ENCODE data around the gene ATP8B1.

ATP8B1 gene

DNA sequence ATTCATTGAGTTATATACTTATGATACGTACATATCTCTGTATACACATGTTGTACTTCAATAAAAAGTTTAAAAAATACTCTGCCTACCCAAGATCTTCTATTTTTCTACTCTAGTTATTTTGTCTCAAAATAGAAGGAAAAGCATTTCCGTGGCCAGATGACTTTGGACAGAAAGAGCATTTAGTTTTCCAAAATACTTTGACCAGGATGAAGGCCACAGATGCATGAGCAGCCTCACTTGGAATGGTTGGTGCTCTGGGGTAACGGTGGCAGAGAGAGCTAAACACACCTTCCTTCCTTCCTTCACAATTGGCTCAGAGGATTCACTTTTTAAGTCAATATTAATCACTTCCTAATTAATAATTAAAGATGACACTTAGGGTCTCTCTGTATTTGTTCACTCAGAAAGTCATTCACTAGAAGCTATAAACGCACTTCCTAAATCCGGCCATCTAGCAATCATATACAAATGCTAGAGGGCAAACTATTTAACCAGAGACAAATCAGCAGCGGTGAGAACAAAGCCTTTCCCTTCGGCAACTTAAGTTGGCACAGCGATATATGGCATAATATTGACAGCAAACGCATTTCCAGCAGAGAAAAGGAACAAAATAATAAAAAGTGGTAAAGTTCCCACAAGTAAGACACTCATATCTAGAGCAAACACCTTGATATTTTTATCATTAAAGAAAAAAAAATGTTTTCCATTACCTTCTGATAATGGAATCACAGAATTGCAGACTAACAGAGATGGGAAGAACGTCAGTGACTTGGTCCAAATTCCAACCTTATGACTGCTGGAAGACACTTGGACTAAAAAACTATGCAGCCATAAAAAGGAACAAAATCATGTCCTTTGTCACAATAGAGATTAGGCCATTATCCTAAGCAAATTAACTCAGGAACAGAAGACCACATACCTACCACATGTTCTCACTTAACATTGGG, 125.6 kb downstream of the ATP8B1 start:
- no peak for ATAC-seq
- TF ChIP-seq ZFP3 (CRISPR knock-in tag; IDR thresholded peaks at IDR 0.05), result no peak
- no peak for TF ChIP-seq ZNF565 (CRISPR knock-in tag; conservative IDR thresholded peaks at IDR 0.05; ENCODE audit: low read depth)
- TF ChIP-seq CSDC2 (CRISPR knock-in tag; IDR thresholded peaks at IDR 0.05), result no peak
- no peak for TF ChIP-seq BACH2 (CRISPR knock-in tag; IDR thresholded peaks at IDR 0.05; ENCODE audit: borderline replicate concordance)
- no peak for TF ChIP-seq GLIS3 (CRISPR knock-in tag; IDR thresholded peaks at IDR 0.05)
- no peak for TF ChIP-seq PPARA (CRISPR knock-in tag; IDR thresholded peaks at IDR 0.05; ENCODE audit: borderline replicate concordance)
- no peak for TF ChIP-seq SNAI2 (CRISPR knock-in tag; IDR thresholded peaks at IDR 0.05)
- TF ChIP-seq ZC3H10 (CRISPR knock-in tag; IDR thresholded peaks at IDR 0.05), result no peak

DNA sequence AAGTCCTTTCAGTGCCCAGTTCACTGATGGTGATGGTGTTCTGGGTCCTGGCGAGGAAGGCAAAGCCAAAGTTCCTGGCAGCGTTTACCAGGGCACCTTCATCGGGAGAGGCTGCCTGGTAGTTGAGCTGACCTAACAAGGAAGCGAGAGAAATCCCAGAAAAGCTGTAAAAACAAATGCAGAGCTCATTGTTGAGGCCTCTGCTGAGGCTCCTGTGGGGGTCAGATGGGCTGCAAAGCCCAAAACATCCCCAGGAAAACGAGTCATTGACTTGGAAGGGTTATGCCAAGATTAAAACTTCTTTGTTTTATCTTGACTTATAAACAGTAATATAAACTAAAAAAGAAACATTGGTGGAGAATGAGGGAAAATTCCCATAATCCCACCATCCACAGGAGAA, 128.2 kb downstream of the ATP8B1 start:
- ATAC-seq, result no peak
- TF ChIP-seq BACH2 (CRISPR knock-in tag; IDR thresholded peaks at IDR 0.05; ENCODE audit: borderline replicate concordance) (no peak), ZNF70 (CRISPR knock-in tag; IDR thresholded peaks at IDR 0.05) (no peak), ZFP3 (CRISPR knock-in tag; IDR thresholded peaks at IDR 0.05) (no peak), ZNF8 (CRISPR knock-in tag; IDR thresholded peaks at IDR 0.05) (no peak), ZFP30 (CRISPR knock-in tag; IDR thresholded peaks at IDR 0.05) (no peak)
- TF ChIP-seq, protein P1, sequence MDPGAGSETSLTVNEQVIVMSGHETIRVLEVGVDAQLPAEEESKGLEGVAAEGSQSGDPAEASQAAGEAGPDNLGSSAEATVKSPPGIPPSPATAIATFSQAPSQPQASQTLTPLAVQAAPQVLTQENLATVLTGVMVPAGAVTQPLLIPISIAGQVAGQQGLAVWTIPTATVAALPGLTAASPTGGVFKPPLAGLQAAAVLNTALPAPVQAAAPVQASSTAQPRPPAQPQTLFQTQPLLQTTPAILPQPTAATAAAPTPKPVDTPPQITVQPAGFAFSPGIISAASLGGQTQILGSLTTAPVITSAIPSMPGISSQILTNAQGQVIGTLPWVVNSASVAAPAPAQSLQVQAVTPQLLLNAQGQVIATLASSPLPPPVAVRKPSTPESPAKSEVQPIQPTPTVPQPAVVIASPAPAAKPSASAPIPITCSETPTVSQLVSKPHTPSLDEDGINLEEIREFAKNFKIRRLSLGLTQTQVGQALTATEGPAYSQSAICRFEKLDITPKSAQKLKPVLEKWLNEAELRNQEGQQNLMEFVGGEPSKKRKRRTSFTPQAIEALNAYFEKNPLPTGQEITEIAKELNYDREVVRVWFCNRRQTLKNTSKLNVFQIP (CRISPR knock-in tag; IDR thresholded peaks at IDR 0.05; ENCODE audit: borderline replicate concordance, low read depth), result no peak

DNA sequence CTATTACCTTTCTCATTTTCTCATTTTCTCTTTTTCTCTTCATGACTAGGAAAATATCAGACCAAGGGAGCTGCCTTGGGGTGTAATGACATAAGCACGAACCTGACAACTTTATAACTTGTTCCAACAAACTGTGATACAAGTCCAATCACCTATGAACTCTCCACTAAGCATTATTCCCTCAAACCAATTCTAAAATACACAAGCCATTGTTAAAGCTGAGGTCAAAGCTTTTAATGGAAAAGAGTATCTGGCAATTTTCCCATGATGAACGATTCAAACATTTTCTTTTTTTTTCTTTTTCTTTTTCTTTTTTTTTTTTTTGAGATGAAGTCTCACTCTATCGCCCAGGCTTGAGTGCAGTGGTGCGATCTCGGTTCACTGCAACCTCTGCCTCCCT, 133.1 kb downstream of the ATP8B1 start:
- no peak for TF ChIP-seq RARB (CRISPR knock-in tag; IDR thresholded peaks at IDR 0.05)
- TF ChIP-seq, protein P2, sequence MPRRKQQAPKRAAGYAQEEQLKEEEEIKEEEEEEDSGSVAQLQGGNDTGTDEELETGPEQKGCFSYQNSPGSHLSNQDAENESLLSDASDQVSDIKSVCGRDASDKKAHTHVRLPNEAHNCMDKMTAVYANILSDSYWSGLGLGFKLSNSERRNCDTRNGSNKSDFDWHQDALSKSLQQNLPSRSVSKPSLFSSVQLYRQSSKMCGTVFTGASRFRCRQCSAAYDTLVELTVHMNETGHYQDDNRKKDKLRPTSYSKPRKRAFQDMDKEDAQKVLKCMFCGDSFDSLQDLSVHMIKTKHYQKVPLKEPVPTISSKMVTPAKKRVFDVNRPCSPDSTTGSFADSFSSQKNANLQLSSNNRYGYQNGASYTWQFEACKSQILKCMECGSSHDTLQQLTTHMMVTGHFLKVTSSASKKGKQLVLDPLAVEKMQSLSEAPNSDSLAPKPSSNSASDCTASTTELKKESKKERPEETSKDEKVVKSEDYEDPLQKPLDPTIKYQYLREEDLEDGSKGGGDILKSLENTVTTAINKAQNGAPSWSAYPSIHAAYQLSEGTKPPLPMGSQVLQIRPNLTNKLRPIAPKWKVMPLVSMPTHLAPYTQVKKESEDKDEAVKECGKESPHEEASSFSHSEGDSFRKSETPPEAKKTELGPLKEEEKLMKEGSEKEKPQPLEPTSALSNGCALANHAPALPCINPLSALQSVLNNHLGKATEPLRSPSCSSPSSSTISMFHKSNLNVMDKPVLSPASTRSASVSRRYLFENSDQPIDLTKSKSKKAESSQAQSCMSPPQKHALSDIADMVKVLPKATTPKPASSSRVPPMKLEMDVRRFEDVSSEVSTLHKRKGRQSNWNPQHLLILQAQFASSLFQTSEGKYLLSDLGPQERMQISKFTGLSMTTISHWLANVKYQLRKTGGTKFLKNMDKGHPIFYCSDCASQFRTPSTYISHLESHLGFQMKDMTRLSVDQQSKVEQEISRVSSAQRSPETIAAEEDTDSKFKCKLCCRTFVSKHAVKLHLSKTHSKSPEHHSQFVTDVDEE (CRISPR knock-in tag; IDR thresholded peaks at IDR 0.05), result no peak
- no peak for TF ChIP-seq ZC3H10 (CRISPR knock-in tag; IDR thresholded peaks at IDR 0.05)
- TF ChIP-seq ZNF8 (CRISPR knock-in tag; IDR thresholded peaks at IDR 0.05), result no peak
- no peak for TF ChIP-seq ZFP30 (CRISPR knock-in tag; IDR thresholded peaks at IDR 0.05)
- TF ChIP-seq, protein P1 (CRISPR knock-in tag; IDR thresholded peaks at IDR 0.05; ENCODE audit: borderline replicate concordance, low read depth), result no peak
- no peak for TF ChIP-seq OSR1 (CRISPR knock-in tag; IDR thresholded peaks at IDR 0.05)
- TF ChIP-seq, protein P3, sequence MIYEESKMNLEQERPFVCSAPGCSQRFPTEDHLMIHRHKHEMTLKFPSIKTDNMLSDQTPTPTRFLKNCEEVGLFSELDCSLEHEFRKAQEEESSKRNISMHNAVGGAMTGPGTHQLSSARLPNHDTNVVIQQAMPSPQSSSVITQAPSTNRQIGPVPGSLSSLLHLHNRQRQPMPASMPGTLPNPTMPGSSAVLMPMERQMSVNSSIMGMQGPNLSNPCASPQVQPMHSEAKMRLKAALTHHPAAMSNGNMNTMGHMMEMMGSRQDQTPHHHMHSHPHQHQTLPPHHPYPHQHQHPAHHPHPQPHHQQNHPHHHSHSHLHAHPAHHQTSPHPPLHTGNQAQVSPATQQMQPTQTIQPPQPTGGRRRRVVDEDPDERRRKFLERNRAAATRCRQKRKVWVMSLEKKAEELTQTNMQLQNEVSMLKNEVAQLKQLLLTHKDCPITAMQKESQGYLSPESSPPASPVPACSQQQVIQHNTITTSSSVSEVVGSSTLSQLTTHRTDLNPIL (CRISPR knock-in tag; IDR thresholded peaks at IDR 0.05; ENCODE audit: low read depth), result no peak
- TF ChIP-seq CSDC2 (CRISPR knock-in tag; IDR thresholded peaks at IDR 0.05), result no peak
- TF ChIP-seq SNAI2 (CRISPR knock-in tag; IDR thresholded peaks at IDR 0.05), result no peak
- TF ChIP-seq GLIS3 (CRISPR knock-in tag; IDR thresholded peaks at IDR 0.05), result no peak
- no peak for TF ChIP-seq ESRRG (CRISPR knock-in tag; IDR thresholded peaks at IDR 0.05)
- no peak for TF ChIP-seq ZNF70 (CRISPR knock-in tag; IDR thresholded peaks at IDR 0.05)
- no peak for TF ChIP-seq TOX (CRISPR knock-in tag; IDR thresholded peaks at IDR 0.05; ENCODE audit: borderline replicate concordance)
- no peak for TF ChIP-seq ZFP3 (CRISPR knock-in tag; IDR thresholded peaks at IDR 0.05)
- no peak for TF ChIP-seq ARNTL (CRISPR knock-in tag; IDR thresholded peaks at IDR 0.05; ENCODE audit: borderline replicate concordance, low read depth)
- TF ChIP-seq PPARA (CRISPR knock-in tag; IDR thresholded peaks at IDR 0.05; ENCODE audit: borderline replicate concordance), result no peak
- no peak for TF ChIP-seq TCF4 (CRISPR knock-in tag; IDR thresholded peaks at IDR 0.05; ENCODE audit: borderline replicate concordance)
- TF ChIP-seq BACH2 (CRISPR knock-in tag; IDR thresholded peaks at IDR 0.05; ENCODE audit: borderline replicate concordance), result no peak
- no peak for ATAC-seq

All from SK-N-SH treated with all-trans-retinoic acid at 6 μM for 48 hours (cell line).